ENCODE measurements around the gene SLX9.
"Not testable (repeated sequence)": the region's sequence is repeated elsewhere in the genome, so short reads cannot be mapped to it uniquely, and the experiment has no call there.

The SLX9 gene

GRCh38 chr21:45022736-45023135 lies 82.9 kb downstream of the SLX9 start:
- DNase-seq = no peak

GRCh38 chr21:45024516-45024915 lies 84.7 kb downstream of the SLX9 start:
- not testable (repeated sequence) for DNase-seq

GRCh38 chr21:45026066-45026745 lies 86.4 kb downstream of the SLX9 start:
- no peak for DNase-seq

Data from NCI-H226 (cell line).